ENCODE results near the gene MAPKAP1.

- TF ChIP-seq CTCF (IDR thresholded peaks at IDR 0.05; ENCODE audit: low read depth, low read length, poor library complexity, severe bottlenecking) (no peak), EZH2phosphoT487 (IDR thresholded peaks at IDR 0.05; ENCODE audit: borderline replicate concordance, low read length) (no peak)
Measured at GRCh38 chr9:125565126-125565525, 141.9 kb downstream of the MAPKAP1 start.
